ENCODE data around the gene UBE2S.
"Not testable (repeated sequence)": the region's sequence is repeated elsewhere in the genome, so short reads cannot be mapped to it uniquely, and the experiment has no call there.

UBE2S gene

DNA sequence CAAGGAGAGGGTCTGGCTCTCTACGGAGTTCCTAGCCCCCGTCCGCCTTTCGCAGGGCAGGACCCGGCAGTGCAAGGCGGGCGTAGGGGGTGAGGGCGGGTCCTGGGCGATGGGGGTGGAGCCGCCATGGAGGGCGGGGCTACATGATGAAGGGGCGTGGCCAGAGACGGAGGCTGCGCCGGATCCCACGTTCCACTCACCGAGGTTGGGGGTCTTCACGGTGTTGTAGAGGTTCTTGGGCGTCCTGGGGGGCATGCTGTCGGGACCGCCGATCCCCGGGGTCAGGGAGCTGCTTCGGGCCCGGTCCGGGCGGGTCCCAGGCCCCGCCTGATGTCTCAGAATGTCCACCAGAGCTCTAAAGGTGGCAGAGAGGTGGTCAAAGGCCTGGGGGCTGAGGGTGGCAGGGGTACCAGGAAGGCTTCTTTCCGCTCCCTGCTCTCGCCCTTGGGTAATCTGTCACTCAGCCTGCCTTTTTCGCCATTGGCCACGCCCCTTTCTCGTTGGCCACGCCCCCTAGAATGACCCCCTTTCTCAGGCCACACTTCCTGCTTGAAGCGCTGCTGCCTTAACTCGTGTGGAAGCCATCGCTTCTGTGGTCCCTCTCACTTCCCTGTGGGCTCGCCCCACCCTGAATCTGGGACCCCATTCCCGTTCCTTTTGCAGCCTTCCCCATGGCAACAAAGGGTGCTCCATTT, 33.0 kb upstream of the UBE2S start:
- in situ Hi-C loops (cut with MboI; ENCODE audit: low sequenced_read_pairs): no loop called here

DNA sequence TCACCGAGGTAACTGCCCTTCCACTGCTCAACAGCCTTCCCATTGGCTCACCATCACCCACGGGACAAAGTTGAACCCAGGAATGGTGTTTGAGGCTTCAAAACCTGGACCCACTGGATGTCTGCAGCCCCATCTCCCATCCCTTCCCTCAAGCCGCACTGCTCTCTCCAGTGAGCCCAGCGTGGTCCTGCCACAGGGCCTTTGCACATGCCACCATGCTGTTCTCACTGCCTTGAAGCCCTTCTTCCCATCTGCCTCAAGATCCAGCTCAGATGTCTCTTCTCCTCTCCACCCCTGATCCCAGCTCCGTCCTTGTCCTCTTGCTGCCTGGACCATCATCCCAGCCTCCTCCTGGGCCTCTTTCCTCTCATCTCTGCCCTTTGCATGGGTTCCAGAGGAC, 31.5 kb upstream of the UBE2S start:
- in situ Hi-C loops (cut with MboI; ENCODE audit: low sequenced_read_pairs): no loop called here

DNA sequence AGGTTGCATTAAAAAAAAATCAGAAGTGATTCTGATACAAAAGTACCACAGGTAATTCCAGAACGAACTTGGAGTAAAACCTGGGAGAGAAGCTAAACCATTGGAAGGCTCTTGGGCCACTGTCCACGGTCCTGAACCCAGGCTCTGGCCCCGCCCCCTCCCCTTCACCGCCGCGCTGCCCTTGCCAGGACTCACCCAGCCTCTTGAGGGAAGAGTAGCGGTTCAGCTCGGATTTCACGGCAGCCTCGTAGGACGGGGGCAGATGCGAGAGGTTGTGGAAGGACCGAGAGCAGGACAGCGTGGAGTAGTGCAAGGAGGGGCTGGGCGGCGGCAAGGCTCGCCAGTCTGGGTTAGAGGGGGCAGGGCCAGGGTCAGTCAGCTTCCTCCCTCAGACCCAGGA, 29.8 kb upstream of the UBE2S start:
- in situ Hi-C loops (cut with MboI; ENCODE audit: low sequenced_read_pairs): no loop called here

DNA sequence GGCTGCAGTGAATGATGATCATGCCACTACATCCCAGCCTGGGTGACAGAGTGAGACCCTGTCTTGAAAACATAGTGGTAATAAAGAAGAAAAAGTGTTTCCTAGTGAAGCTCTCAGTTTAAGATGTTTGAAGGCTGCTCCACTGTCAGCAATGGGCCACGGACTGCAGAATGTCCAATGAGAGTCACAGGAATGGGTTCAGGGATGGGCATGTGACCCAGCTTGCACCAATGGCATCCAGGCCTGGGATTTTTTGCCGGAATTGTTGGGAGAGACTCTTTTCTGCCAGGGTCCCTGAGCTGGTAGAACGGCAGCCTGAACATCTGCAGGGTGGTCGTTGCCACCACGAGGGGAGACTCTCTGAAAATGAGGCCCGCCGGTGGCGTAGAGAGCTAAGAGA, 29.3 kb upstream of the UBE2S start:
- in situ Hi-C loops (cut with MboI; ENCODE audit: low sequenced_read_pairs): no loop called here

DNA sequence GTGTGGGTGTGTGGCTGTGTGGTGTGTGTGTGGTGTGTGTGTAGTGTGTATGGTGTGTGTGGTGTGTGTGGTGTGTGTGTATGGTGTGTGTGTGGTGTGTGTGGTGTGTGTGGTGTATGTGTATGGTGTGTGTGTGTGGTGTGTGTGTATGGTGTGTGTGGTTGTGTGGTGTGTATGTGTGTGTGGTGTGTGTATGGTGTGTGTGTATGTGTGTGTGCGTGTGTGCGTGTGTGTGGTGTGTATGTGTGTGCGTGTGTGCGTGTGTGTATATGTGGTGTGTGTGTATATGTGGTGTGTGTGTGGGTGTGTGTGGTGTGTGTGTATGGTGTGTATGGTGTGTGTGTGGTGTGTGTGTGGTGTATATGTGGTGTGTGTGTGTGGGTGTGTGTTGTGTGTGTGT, 27.4 kb upstream of the UBE2S start:
- in situ Hi-C loops (cut with MboI; ENCODE audit: low sequenced_read_pairs): no loop called here

DNA sequence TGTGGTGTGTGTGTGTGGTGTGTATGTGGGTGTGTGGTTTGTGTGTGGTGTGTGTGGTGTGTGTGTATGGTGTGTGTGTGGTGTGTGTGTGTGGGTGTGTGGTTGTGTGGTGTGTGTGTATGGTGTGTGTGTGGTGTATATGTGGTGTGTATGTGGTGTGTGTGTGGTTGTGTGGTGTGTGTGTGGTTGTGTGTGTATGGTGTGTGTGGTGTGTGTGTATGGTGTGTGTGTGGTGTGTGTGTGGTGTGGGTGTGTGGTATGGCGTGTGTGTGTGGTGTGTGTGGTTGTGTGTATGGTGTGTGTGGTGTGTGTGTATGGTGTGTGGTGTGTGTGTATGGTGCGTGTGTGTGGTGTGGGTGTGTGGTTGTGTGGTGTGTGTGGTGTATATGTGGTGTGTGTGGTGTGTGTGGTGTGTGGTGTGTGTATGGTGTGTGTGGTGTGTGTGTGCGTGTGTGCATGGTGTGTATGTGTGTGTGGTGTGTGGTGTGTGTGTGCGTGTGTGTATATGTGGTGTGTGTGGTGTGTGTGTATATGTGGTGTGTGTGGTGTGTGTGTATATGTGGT, 26.9 kb upstream of the UBE2S start:
- in situ Hi-C loops (cut with MboI; ENCODE audit: low sequenced_read_pairs): no loop called here

DNA sequence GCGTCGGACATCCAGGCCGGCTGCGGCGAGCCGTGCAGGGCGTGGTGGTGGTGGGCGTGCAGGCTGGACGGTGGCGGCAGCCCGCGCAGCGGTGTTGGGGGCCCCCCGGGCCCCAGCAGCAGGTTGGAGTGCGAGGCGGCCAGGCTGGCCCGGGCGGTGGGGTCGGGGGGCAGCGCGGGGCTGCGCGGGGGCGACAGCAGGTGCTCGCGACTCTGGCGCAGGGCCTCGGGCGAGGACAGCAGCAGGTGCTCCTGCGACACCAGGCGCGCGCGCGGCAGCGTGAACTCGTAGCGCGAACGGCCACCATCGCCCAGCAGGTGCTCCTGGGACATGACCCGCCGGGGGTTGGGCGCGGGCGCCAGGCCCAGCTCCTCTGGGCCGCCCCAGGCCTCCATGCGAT, 25.7 kb upstream of the UBE2S start:
- in situ Hi-C loops (cut with MboI; ENCODE audit: low sequenced_read_pairs): no loop called here

DNA sequence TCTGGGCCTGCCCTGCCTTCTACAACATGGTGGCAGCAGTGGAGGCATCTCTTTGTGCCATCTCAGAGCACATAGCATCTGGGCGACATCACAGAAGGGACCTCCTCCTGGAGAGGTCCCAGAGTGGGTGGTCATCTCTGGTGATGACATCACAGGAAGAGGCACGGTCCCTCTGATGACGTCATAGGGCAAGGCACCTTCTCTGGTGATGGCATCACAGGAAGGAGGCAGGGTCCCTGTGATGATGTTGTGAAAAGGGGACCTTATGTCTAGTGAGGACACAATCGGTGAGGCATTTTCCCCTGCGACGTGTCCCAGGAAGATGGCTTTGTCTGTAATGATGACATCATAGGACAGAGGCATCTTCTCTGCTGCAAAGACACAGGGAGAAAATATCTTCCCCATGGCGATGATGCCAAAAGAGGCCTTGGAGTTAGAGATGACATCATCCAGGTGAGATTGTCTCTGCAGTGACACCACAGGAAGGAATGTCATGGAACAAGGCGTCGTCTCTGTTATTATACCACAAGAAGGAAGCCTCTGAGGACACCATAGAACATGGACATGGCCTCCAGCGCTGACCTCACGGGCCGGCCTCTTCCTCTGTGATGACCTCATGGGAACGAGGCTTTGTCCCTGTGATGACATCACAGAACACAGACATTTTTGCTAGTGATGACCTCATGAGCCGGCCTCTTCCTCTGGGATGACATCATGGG, 24.8 kb upstream of the UBE2S start:
- in situ Hi-C loops (cut with MboI; ENCODE audit: low sequenced_read_pairs): no loop called here

DNA sequence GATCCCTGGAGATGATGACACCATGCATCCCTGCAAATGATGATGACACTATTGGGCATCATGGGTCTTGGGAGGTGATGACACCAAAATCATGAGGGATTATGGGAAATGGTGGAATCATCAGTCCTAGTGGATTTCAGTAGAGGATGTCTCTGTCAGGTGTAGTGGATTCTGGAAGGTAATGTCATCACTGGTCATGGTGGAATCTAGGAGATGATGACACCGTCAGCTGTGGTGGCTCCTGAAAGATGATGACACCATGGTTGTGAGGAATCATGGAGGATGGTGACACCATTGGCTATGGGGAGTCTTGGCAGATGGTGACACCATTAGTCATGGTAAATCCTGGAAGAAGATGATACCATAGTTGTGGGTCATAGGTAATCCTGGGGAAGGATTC, 23.6 kb upstream of the UBE2S start:
- in situ Hi-C loops (cut with MboI; ENCODE audit: low sequenced_read_pairs): no loop called here

DNA sequence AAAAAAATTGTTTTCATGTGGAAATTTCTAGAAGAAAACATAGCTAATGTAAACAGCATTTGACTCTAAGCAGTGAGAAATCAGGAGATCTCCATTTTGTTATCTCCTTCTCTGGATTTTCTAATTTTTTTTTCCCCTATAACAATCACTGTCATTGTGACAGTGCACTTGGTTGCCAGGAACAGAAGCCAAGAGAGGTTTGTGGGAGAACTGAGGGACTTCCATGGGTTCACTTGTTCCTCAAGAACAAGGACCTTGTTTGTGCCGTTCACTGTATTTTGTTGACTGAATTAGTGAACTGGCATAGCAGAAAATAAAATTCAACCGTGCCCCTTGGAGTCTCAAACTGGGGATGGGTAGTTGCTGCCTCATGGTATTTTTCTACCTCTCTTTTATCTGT, 18.5 kb upstream of the UBE2S start:
- in situ Hi-C loops (cut with MboI; ENCODE audit: low sequenced_read_pairs): no loop called here

DNA sequence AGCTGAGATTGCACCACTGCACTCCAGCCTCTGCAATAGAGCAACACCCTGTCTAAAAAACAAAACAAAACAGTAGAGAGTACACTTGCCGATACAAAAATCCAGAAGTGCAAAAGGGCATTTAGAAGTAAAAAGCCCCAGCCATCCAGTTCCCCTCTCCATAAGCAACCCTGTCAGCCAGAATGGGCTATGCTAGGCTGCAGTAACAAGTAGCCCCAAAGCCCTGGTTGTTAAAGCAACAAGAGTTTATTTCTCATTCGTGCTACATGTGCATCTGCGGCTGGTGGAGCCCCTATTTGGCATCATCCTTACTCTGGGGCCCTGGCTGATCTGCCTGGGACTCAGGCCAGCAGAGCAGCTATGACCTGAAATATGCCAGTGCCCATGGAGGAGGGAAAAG, 16.9 kb upstream of the UBE2S start:
- in situ Hi-C loops (cut with MboI; ENCODE audit: low sequenced_read_pairs): no loop called here

DNA sequence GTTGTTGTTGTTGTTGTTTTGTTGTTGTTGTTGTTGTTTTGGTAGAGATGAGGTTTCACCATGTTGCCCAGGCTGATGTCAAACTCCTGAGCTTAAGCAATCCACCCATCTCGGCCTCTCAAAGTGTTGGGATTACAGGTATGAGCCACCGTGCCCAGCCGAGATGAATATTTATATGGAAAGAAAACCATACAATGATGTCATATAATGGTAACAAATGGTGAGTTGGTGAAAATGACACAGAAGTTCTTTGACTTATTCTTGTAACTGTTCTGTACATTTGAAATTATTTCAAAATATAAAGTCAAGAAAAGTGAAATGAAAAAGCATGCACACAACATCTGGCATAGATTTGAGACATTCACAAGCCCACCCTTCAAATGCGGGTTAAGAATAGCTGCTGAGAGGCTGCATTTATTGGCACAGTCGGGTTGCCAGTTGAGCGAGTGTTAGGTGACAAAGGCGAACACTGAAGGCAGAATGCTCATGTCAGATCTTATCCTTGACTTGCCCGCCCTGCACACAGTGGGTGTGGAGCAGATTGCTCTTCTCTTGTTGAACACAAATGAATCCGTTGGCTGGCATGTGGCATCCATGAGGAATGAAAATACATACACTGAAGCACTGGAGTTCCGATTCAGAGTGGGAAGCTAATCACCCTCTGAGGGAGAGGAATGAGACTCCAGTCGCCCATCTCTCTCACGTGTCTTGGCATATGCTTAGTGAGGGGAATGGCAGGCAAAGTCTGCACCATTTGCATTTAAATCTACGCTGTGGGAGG, 15.8 kb upstream of the UBE2S start:
- in situ Hi-C loops (cut with MboI; ENCODE audit: low sequenced_read_pairs): no loop called here

DNA sequence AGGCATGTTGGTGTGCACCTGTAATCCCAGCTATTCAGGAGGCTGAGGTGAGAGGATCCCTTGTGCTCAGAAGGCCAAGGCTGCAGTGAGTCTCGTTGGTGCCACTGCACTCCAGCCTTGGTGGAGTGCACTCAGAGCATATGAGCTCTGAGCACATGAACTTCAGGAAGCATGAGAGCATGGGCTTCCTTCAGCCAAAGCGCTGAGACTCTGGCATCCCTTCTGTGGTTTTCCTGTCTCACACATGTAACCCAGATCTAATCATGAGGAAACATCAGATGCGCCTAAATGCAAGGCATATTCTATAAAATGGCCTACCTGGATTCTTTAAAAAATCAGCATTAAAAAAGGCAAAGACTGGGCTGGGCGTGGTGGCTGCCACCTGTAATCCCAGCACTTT, 13.7 kb upstream of the UBE2S start:
- in situ Hi-C loops (cut with MboI; ENCODE audit: low sequenced_read_pairs): not testable (repeated sequence)

DNA sequence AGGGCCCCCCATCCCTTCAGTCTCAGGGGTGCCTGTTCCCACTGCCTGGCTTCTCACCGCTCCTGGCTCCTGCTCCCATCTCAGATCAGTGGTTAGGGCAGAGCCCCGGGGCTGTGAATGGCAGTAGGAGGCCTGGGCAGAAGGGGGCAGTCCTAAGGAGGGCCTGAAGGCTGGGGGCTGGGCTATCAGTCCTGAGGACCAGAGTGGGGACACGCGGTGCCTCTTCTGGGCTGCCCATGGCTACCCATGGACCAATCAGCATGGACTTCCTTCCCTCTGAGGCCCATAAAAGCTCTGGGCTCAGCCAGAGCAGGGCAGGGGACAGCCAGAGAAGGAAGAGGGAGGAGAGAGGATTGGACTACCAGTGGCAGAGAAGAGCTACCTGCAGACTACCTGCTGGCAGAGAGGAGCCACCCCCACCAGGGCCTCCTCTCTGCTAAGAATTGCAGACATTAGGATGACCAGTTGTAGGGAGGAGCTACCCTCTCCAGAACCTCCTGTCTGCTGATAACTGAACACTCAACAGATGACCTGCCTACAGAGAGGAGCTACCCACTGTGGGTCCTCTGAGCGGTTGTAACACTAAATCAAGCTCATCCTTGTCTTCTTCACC, 12.1 kb upstream of the UBE2S start:
- in situ Hi-C loops (cut with MboI; ENCODE audit: low sequenced_read_pairs): loop anchor here (10.0 kb wide), 2 partner anchors 205 to 275 kb away; partner anchors contain the start of gene TNNT1

DNA sequence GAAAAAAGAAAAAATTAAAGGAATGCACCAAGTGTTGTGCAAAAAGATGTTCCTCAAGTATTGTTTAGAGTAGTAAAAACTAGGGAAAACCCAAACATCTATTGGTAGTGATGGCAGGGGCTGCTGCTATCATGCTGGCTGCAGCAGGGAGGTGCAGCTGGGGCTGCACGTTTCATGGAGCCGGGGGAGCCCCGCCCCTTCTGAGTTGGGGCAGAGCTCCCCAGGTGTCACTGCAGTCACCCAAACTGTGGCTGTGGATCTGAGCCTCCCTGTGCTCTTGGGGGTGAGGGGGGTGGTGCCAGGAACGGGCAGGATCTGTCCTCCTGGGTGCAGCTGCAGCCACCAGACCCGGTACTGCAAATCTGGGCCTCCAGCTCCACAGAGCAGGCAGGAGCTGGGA, 11.5 kb upstream of the UBE2S start:
- in situ Hi-C loops (cut with MboI; ENCODE audit: low sequenced_read_pairs): loop anchor here (10.0 kb wide), 2 partner anchors 204 to 274 kb away; partner anchors contain the start of gene TNNT1

DNA sequence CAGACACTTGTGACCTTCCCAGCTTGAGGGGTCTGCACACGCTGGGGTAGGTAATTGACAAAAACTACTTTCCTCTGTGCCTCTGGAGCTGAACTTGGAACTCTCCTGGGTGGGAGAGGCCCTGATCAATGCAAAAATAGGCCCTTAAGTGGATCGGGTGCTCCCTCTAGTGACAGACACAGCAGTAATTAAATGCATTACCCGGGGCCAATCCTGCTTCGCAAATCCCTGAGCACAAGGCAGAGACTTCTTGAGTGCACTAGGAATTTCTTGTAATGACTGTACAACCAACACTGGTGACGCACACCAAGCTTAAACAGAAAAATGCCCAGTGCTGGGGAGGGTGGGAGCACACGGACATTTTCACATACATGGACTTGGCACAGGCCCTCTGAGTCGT, 10.6 kb upstream of the UBE2S start:
- in situ Hi-C loops (cut with MboI; ENCODE audit: low sequenced_read_pairs): loop anchor here (10.0 kb wide), 2 partner anchors 203 to 273 kb away; partner anchors contain the start of gene TNNT1

DNA sequence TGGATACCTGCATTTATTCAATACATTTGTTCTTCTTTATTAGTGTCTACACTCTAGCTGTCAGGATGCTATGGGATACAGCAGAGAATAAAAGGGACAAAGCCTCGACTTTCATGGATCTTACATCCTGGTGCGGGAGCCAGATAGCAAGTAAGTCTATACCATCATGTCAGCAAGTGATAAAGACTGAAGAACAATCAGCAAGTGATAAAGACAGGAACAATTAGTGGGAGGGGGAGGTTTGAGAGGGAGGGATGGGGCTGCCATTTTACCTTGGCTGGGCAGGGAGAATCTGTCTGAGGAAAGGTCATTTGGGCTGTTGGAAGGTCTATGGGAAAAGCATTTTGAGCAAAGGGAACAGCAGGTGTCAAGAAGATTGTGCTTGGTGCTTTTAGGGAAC, 2.6 kb upstream of the UBE2S start:
- in situ Hi-C loops (cut with MboI; ENCODE audit: low sequenced_read_pairs): loop anchor here (10.0 kb wide), 2 partner anchors 195 to 265 kb away; partner anchors contain the start of gene TNNT1

DNA sequence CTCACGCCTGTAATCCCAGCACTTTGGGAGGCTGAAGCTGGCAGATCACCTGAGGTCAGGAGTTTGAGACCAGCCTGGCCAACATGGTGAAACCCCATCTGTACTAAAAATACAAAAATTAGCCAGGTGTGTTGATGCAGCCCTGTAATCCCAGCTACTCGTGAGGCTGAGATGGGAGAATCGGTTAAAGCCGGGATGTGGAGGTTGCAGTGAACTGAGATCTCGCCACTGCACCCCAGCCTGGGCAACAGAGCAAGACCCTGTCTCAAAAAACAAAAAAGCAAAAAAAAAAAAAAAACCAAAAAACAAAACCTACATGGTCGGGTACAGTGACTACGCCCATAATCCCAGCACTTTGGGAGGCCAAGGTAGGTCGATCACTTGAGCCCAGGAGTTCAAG, 1.6 kb upstream of the UBE2S start:
- in situ Hi-C loops (cut with MboI; ENCODE audit: low sequenced_read_pairs): not testable (repeated sequence)

DNA sequence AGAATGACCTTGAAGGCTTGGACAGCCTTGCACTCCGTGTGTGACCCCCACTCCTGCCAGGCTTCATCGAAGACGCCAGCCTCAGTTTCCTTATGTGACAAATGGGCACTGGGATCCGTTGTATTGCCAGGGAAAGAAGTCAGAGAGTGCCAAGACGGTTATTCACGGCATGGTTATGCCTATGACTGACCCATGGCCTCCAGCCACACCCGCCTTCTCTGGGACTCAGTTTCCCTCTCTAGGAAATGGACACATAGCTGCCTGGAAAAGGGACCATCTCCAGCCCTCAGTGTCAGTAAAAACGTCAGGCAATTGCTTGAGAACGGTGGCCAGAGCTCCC, 915 bp upstream of the UBE2S start:
- in situ Hi-C loops (cut with MboI; ENCODE audit: low sequenced_read_pairs): no loop called here

DNA sequence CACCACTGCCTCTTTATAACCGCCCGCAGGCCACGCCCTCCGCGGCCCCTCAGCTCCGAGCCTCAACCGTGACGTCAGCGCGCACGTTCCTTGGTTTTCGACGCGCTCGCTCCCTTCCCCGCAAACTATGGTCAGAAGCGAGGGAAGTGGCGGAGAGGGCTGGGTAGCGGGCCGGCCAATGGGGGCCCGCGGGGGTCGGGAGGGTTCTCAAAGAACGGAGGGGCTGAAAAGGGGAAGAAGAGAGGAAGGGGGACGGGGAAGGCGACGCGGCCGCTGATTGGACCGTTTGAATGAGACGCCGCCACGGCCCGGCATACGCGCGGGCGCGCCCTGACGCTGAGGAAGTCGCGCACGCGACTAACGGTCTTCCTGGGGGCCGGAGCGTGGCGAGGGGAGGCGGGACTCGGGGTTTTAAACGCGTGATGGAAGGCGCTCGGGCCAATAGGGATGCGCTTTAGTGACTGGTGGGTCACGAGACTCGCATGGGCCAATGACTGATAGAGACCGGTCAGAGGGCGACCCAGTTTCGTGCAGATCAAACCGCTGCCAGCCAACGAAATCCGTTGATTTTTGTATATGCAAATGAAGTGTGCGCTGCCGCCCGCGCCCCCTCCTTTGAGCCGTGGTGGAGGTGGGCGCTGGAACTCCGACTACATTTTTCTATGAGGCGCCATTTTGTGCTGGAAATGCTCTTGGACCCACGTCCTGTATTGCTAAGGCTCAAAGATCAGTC, 378 bp upstream of the UBE2S start:
- in situ Hi-C loops (cut with MboI; ENCODE audit: low sequenced_read_pairs): no loop called here
